GM18870 (cell line): Measurements from ENCODE around the gene ESCO1.

Experiments used
- ATAC-seq: cut with Tn5 transposase; IDR thresholded peaks from one replicate; pipeline ENCODE4 v1.9.1; 2021; ENCODE audit warnings: moderate library complexity; ENCODE audit not compliant: unreplicated experiment

The ESCO1 gene

DNA sequence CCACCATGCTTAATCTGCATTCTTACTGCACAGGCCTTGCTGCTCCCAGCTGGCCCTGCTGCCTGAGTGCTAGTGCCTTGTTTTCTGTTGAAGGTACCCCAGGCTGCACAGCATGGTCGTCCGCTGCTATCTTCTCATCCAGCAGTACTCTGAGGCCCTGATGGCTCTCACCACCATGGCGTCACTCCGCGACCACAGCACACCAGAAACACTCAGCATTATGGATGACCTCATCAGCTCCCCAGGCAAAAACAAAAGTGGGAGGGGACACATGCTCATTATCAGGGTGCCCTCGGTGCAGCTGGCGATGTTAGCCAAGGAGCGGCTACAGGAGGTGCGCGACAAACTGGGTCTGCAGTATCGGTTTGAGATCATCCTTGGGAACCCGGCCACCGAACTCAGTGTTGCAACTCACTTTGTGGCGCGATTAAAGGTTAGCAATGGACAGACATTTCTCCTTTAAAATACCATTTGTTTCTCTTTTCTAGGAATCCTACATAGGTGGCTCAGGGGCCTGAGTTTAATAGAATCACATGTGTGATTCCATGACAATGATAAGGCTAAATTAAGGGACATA lies 110.5 kb downstream of the ESCO1 start:
- no peak for ATAC-seq

GRCh38 chr18:21489119-21489750 lies 111.3 kb downstream of the ESCO1 start:
- no peak for ATAC-seq

- no peak for ATAC-seq
Observed at GRCh38 chr18:21486905-21487437, 113.5 kb downstream of the ESCO1 start.

DNA sequence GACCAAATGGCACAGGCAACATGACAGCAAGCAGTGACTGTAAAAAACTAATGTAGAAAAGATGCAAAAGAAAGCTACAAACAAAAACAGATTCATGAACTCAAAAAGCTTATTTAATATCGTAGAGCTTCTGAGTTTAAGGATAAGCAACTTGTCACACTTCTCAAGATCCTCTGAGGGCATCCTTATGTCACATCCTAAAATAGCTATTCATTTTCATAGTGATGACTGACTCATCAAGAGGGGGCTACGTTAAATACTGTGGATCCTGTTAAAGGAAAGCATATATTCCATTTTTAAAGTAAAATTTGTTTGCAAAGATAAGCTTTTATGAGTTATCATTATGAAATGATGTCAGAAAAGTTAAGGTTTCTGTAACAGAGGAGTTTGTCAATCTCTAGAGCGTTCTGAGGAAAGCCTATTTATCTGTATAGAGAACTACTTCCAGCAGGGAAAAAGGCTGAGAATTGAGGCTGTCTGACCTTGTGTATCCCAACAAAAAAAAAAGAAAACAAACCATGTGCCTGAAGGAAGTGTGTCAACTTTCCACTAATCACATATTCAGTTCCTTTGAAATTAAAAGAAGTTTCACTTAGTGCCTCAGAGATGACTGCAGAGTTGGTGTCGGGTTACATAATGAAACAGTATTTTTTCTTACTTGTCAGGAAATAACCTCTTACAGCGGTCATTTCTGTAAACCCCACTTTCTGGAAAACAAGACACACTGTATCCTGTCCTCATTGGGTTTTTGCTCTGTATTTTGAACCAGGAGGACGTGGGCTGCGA lies 115.5 kb downstream of the ESCO1 start:
- ATAC-seq: no peak

- ATAC-seq: no peak
Observed at GRCh38 chr18:21483051-21483450, 117.5 kb downstream of the ESCO1 start.

GRCh38 chr18:21481739-21482138 lies 118.8 kb downstream of the ESCO1 start:
- no peak for ATAC-seq

GRCh38 chr18:21479721-21480120 lies 120.8 kb downstream of the ESCO1 start:
- ATAC-seq: no peak
